ENCODE results near the gene CRYL1. TPM values are rescaled to one million over a fixed set of nuclear protein-coding genes. Genes with fewer than 3 reads are reported as not detected.
A peak's percentile ranks its signal among the peaks of the same experiment; 100 is the strongest.

Gene CRYL1
- total and polyA plus RNA-seq, 2 of the 13 experiments (the other 11 are each of a cell fraction or from before 2014, with no cell fraction given), result 57.2 to 115 TPM

GRCh38 chr13:20391597-20392452, 133.8 kb downstream of the CRYL1 start:
- no peaks in the 10 kb centered on the region for H3K36me3 ChIP-seq (replicated peaks in 1 of 2; ENCODE audit: control insufficient read depth in 1 of 2, insufficient read depth in 2 of 2, low read length in 2 of 2)
- H4K20me1 ChIP-seq (ENCODE audit: insufficient read depth, low read length), result no peaks in the 10 kb centered on the region
- DNase-seq (ENCODE audit: low spot score) (no peak), ATAC-seq (peak; percentile 50), FAIRE-seq (no peak)
- H3K4me2 ChIP-seq (ENCODE audit: low read depth, low read length), result no peak overlapping the region
- in situ Hi-C loops (cut with HindIII; ENCODE audit: extremely low pct_ligation_motif_present, low pct_unique_long_range_greater_than_20kb), result no loop called here
- no peak for TF ChIP-seq PHF20 (CRISPR knock-in tag; IDR thresholded peaks at IDR 0.05)
- TF ChIP-seq HNRNPK (IDR thresholded peaks at IDR 0.05; ENCODE audit: low read depth, low read length, poor library complexity, severe bottlenecking), result peak; percentile 59
- 0 out of 2 replicates have a peak, but pooled peaks have one; percentile 39 for TF ChIP-seq PCBP1 (IDR thresholded peaks at IDR 0.05; ENCODE audit: borderline replicate concordance, low read depth, low read length)
- H3K27ac ChIP-seq (ENCODE audit: extremely low read length, insufficient read depth, low read length), result no peak overlapping the region
- no TSS peak for BruUV-seq (replicated peaks)
- H3K9me3 ChIP-seq (ENCODE audit: low read length), result no peaks in the 10 kb centered on the region
- ChIA-PET POLR2A (no interaction called here), CTCF (ENCODE audit: low intra/inter-chr PET ratio, low total read pairs) (no interaction called here)
- H2AFZ ChIP-seq (ENCODE audit: low read length), result no peak overlapping the region
- intact Hi-C loops (cut with micrococcal nuclease; ENCODE audit: unreplicated experiment), result no loop called here
- H3K79me2 ChIP-seq (ENCODE audit: insufficient read depth, low read length), result no peaks in the 10 kb centered on the region
- H3K27me3 ChIP-seq (ENCODE audit: control insufficient read depth in 1 of 2, insufficient read depth in 2 of 2, low read length in 2 of 2), result no peaks in the 10 kb centered on the region
- 79% methylated on average over 19 of the region's 69 CpGs for WGBS (ENCODE audit: low lambda C conversion rate)
- H3K4me1 ChIP-seq (ENCODE audit: insufficient read depth, low read length), result no peaks in the 10 kb centered on the region
- H3K4me3 ChIP-seq (replicated peaks in 1 of 3; ENCODE audit: insufficient read depth in 1 of 3, low read depth in 2 of 3, low read length in 3 of 3), result no peak overlapping the region
- no peak overlapping the region for H3K9ac ChIP-seq (ENCODE audit: insufficient read depth, low read depth, low read length)

- ATAC-seq, result peak; percentile 7; the same call in 2 of the 3 replicates
- CTCF ChIA-PET (ENCODE audit: low intra/inter-chr PET ratio, low total read pairs), result no interaction called here
- H3K9ac ChIP-seq (ENCODE audit: insufficient read depth, low read depth, low read length), result no peak overlapping the region
- intact Hi-C loops (cut with micrococcal nuclease; ENCODE audit: unreplicated experiment) (no loop called here), in situ Hi-C loops (cut with HindIII; ENCODE audit: extremely low pct_ligation_motif_present, low pct_unique_long_range_greater_than_20kb) (no loop called here)
- WGBS (ENCODE audit: low lambda C conversion rate), result 74% methylated on average over 16 of the region's 26 CpGs
- H4K20me1 ChIP-seq (ENCODE audit: insufficient read depth, low read length), result no peaks in the 10 kb centered on the region
- POLR2A ChIA-PET, result no interaction called here
- no peaks in the 10 kb centered on the region for H3K36me3 ChIP-seq (replicated peaks in 1 of 2; ENCODE audit: control insufficient read depth in 1 of 2, insufficient read depth in 2 of 2, low read length in 2 of 2)
- no peak for DNase-seq (ENCODE audit: low spot score)
- H3K27ac ChIP-seq (ENCODE audit: extremely low read length, insufficient read depth, low read length), result no peak overlapping the region
- no peaks in the 10 kb centered on the region for H3K9me3 ChIP-seq (ENCODE audit: low read length)
- H3K4me3 ChIP-seq (replicated peaks in 1 of 3; ENCODE audit: insufficient read depth in 1 of 3, low read depth in 2 of 3, low read length in 3 of 3), result no peak overlapping the region
- no peaks in the 10 kb centered on the region for H3K4me1 ChIP-seq (ENCODE audit: insufficient read depth, low read length)
- H2AFZ ChIP-seq (ENCODE audit: low read length), result no peak overlapping the region
- no peaks in the 10 kb centered on the region for H3K79me2 ChIP-seq (ENCODE audit: insufficient read depth, low read length)
- no peaks in the 10 kb centered on the region for H3K27me3 ChIP-seq (ENCODE audit: control insufficient read depth in 1 of 2, insufficient read depth in 2 of 2, low read length in 2 of 2)
- no peak overlapping the region for H3K4me2 ChIP-seq (ENCODE audit: low read depth, low read length)
- FAIRE-seq, result no peak
- BruUV-seq (replicated peaks), result no TSS peak
- TF ChIP-seq ZFP1 (CRISPR knock-in tag; IDR thresholded peaks at IDR 0.05) (no peak), ZNF547 (CRISPR knock-in tag; IDR thresholded peaks at IDR 0.05) (no peak), SNRNP70 (IDR thresholded peaks at IDR 0.05; ENCODE audit: low read depth, low read length) (no peak), SRY (CRISPR knock-in tag; IDR thresholded peaks at IDR 0.05) (no peak), HOXA7 (CRISPR knock-in tag; IDR thresholded peaks at IDR 0.05) (no peak)
- TF ChIP-seq, protein P1, sequence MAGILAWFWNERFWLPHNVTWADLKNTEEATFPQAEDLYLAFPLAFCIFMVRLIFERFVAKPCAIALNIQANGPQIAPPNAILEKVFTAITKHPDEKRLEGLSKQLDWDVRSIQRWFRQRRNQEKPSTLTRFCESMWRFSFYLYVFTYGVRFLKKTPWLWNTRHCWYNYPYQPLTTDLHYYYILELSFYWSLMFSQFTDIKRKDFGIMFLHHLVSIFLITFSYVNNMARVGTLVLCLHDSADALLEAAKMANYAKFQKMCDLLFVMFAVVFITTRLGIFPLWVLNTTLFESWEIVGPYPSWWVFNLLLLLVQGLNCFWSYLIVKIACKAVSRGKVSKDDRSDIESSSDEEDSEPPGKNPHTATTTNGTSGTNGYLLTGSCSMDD (CRISPR knock-in tag; IDR thresholded peaks at IDR 0.05), result no peak
- TF ChIP-seq, protein P2, sequence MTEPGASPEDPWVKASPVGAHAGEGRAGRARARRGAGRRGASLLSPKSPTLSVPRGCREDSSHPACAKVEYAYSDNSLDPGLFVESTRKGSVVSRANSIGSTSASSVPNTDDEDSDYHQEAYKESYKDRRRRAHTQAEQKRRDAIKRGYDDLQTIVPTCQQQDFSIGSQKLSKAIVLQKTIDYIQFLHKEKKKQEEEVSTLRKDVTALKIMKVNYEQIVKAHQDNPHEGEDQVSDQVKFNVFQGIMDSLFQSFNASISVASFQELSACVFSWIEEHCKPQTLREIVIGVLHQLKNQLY (CRISPR knock-in tag; IDR thresholded peaks at IDR 0.05), result no peak
These were observed 135.0 kb downstream of the CRYL1 start for GRCh38 chr13:20390526-20391175.

All from HepG2 (cell line).